Fibroblast of lung (primary cell): ENCODE results near the gene ARHGAP18. TPM values are rescaled to one million over a fixed set of nuclear protein-coding genes. Genes with fewer than 3 reads are reported as not detected.

Experiments used
- DNase-seq, 2 donors: peaks; one replicate each; pipeline versions ENCODE4 v3.0.0 to v3.0.0-alpha.2; 2010; ENCODE audit warnings: low read depth in 2 of 2
- H2AFZ ChIP-seq: 2 replicates; pipeline ENCODE4 v1.5.1; 2012; ENCODE audit warnings: low read length, control low read depth, inconsistent platforms
- H3K27ac ChIP-seq: 2 replicates; pipeline ENCODE4 v1.5.1; 2011; ENCODE audit warnings: low read length, control low read depth; ENCODE audit not compliant: insufficient read depth
- H3K27me3 ChIP-seq: 2 replicates; pipeline ENCODE4 v1.5.1; 2011; ENCODE audit warnings: mild to moderate bottlenecking, low read length; ENCODE audit not compliant: control insufficient read depth, insufficient read depth
- H3K36me3 ChIP-seq: 2 replicates; pipeline ENCODE4 v1.5.1; 2011; ENCODE audit warnings: low read length; ENCODE audit not compliant: control insufficient read depth, insufficient read depth
- H3K4me1 ChIP-seq: 2 replicates; pipeline ENCODE4 v1.5.1; 2011; ENCODE audit warnings: low read length; ENCODE audit not compliant: control insufficient read depth, insufficient read depth; ENCODE audit errors: extremely low read depth
- H3K4me2 ChIP-seq: 2 replicates; pipeline ENCODE4 v1.5.1; 2011; ENCODE audit warnings: low read length, control low read depth; ENCODE audit not compliant: insufficient read depth; ENCODE audit errors: extremely low read depth
- H3K4me3 ChIP-seq, 4 experiments: fragments of 200-600 bp in 1 of 4; sonication (generic) in 1 of 4; replicated peaks in 1 of 4; 2 replicates each; pipeline ENCODE4 v1.5.1; 2011 to 2016; ENCODE audit warnings: low read length in 4 of 4, low read depth in 3 of 4, mild to moderate bottlenecking in 3 of 4, control low read depth in 2 of 4, inconsistent platforms in 1 of 4, mixed read lengths in 1 of 4; ENCODE audit not compliant: insufficient read depth in 1 of 4; ENCODE audit errors: control extremely low read depth in 1 of 4
- H3K79me2 ChIP-seq: 2 replicates; pipeline ENCODE4 v1.5.1; 2012; ENCODE audit warnings: mild to moderate bottlenecking, low read length, inconsistent platforms; ENCODE audit not compliant: control insufficient read depth, insufficient read depth
- H3K9ac ChIP-seq: 2 replicates; pipeline ENCODE4 v1.5.1; 2011; ENCODE audit warnings: mild to moderate bottlenecking, low read length, control low read depth; ENCODE audit not compliant: insufficient read depth
- H3K9me3 ChIP-seq: 2 replicates; pipeline ENCODE4 v1.5.1; 2012; ENCODE audit warnings: low read depth, low read length; ENCODE audit not compliant: control insufficient read depth, insufficient read depth
- H4K20me1 ChIP-seq: 2 replicates; pipeline ENCODE4 v1.5.1; 2011; ENCODE audit warnings: low read length; ENCODE audit not compliant: control insufficient read depth, insufficient read depth; ENCODE audit errors: extremely low read depth
- CTCF ChIP-seq, 2 donors: IDR thresholded peaks in 1 of 2; conservative IDR thresholded peaks in 1 of 2; 1 replicate in 1 of 2; 2 replicates in 1 of 2; pipeline ENCODE4 v1.5.1; 2011 to 2012; ENCODE audit warnings: low read length in 2 of 2, control low read depth in 1 of 2, inconsistent platforms in 1 of 2, low read depth in 1 of 2, mild to moderate bottlenecking in 1 of 2
- EZH2 ChIP-seq: IDR thresholded peaks from 2 replicates; pipeline ENCODE4 v1.5.1; 2012; ENCODE audit warnings: low read length, control low read depth, mild to moderate bottlenecking; ENCODE audit errors: missing control alignments
- polyA plus RNA-seq, 2 donors: library from polyadenylated mRNA; depleted of rRNA in 1 of 2; stranded (reverse) in 1 of 2; unstranded in 1 of 2; fragments of >200 nt; gene quantifications; 2 replicates each; pipeline ENCODE4 v1.2.1, GENCODE V29; 2011 to 2012; ENCODE audit warnings: missing spikeins in 1 of 2
- total RNA-seq: library from RNA; depleted of rRNA; stranded (reverse); fragments of >200 nt; gene quantifications from 2 replicates; pipeline ENCODE4 v1.2.1, GENCODE V29; 2014

The ARHGAP18 gene
- total and polyA plus RNA-seq, 2 donors (not counting 1 experiment from before 2014, with no cell fraction given): 18.6 to 38.3 TPM

GRCh38 chr6:129598244-129599187, 111.5 kb downstream of the ARHGAP18 start:
- Histone ChIP-seq H3K9ac (no peak overlapping the region), H3K4me1 (peaks cover 2% of the 10 kb centered on the region), H3K27me3 (no peaks in the 10 kb centered on the region), H3K9me3 (no peaks in the 10 kb centered on the region), H3K4me2 (no peak overlapping the region), H4K20me1 (no peaks in the 10 kb centered on the region), H3K27ac (no peak overlapping the region), H2AFZ (no peak overlapping the region), H3K79me2 (no peaks in the 10 kb centered on the region), H3K4me3 (no peak overlapping the region), H3K36me3 (peaks cover 2% of the 10 kb centered on the region)
- DNase-seq: peak; percentile 66 to 91
- TF ChIP-seq CTCF (conservative IDR thresholded peaks at IDR 0.05 in 1 of 2, IDR thresholded peaks at IDR 0.05 in 1 of 2; ENCODE audit: low read depth in 1 of 2, low read length in 2 of 2) (peak; percentile 65 to 73), EZH2 (no peak)

GRCh38 chr6:129597023-129597713, 112.8 kb downstream of the ARHGAP18 start:
- no peak for TF ChIP-seq EZH2
- TF ChIP-seq CTCF (conservative IDR thresholded peaks at IDR 0.05 in 1 of 2, IDR thresholded peaks at IDR 0.05 in 1 of 2; ENCODE audit: low read depth in 1 of 2, low read length in 2 of 2): no peak
- H3K4me2 ChIP-seq: no peak overlapping the region
- H3K9me3 ChIP-seq: no peaks in the 10 kb centered on the region
- no peak for DNase-seq
- H3K27me3 ChIP-seq: no peaks in the 10 kb centered on the region
- H3K79me2 ChIP-seq: no peaks in the 10 kb centered on the region
- H2AFZ ChIP-seq: no peak overlapping the region
- no peak overlapping the region for H3K4me3 ChIP-seq
- peaks cover 5% of the 10 kb centered on the region for H3K4me1 ChIP-seq
- peaks cover 2% of the 10 kb centered on the region for H3K36me3 ChIP-seq
- H4K20me1 ChIP-seq: no peaks in the 10 kb centered on the region
- no peak overlapping the region for H3K27ac ChIP-seq
- no peak overlapping the region for H3K9ac ChIP-seq

GRCh38 chr6:129596522-129596921, 113.5 kb downstream of the ARHGAP18 start:
- TF ChIP-seq CTCF (conservative IDR thresholded peaks at IDR 0.05 in 1 of 2, IDR thresholded peaks at IDR 0.05 in 1 of 2; ENCODE audit: low read depth in 1 of 2, low read length in 2 of 2) (no peak), EZH2 (no peak)
- no peak overlapping the region for H3K27ac ChIP-seq
- H3K9me3 ChIP-seq: no peaks in the 10 kb centered on the region
- no peaks in the 10 kb centered on the region for H3K79me2 ChIP-seq
- H3K9ac ChIP-seq: no peak overlapping the region
- no peak overlapping the region for H3K4me2 ChIP-seq
- H3K4me1 ChIP-seq: peaks cover 6% of the 10 kb centered on the region
- no peak for DNase-seq
- no peaks in the 10 kb centered on the region for H4K20me1 ChIP-seq
- no peak overlapping the region for H3K4me3 ChIP-seq
- H2AFZ ChIP-seq: no peak overlapping the region
- H3K27me3 ChIP-seq: no peaks in the 10 kb centered on the region
- H3K36me3 ChIP-seq: peaks cover 2% of the 10 kb centered on the region
